Stimulated activated CD8-positive, alpha-beta memory T cell treated with anti-CD3 and anti-CD28 coated beads, Interleukin-12 subunit alpha, Interleukin-12 subunit beta, amount 100 ng/mL, for 24 hours (primary cell): ENCODE results near the gene KLHL15.

Experiments used
- DNase-seq: peaks from one replicate; pipeline ENCODE4 v3.0.0-alpha.2; 2020; ENCODE audit errors: extremely low read depth

KLHL15 gene

DNA sequence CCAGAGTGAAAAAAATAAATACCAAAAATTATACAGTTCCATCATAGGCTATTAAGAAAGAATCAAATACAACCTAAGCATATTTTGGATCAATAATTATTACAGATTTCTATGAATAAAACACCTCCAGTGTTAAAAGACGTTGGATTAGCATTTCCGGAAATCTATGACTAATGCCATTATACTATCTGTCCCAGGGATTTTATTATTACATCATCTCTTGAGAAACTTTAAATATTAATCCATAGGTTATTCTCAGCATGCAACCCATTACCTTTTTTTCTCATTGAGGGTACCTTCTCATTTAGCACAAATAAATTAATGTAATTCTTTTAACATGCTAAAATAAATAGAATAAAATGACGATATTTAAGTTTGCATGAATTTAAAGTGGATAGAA, 74.6 kb downstream of the KLHL15 start:
- DNase-seq, result no peak

DNA sequence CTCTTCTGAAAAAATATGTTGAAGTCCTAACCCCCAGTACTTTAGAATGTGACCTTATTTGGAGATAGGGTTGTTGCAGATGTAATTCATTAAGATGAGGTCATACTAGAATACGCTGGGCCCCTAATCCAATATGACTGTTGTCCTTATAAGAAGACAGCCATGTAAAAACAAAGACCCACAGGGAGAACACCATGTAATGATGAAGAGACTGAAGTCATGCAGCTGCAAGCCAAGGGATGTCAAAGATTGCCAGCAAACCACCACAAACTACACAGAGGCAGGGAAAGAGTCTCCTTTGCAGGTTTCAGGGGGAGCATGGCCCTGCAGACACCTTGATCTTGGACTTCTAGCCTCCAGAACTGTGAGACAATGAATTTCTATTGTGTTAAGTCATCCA, 81.8 kb downstream of the KLHL15 start:
- no peak for DNase-seq

DNA sequence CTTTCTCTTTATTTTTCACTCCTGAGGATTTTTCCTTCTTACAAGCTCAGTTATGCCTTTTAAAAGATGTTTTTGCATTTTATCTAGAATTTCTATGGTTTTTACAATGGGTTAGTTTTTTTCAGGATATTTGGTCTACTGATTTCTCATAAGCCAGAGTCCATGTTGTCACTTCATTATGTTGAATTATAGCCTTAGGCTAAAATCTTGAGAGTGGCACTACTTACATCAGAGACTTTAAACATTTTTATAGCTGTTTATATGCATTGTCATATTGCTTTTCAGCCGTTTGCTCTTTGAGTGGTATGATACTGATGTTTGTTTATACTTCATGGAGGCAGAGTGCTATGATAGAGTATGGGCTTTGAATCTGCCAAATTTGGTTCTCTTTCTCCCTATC, 82.8 kb downstream of the KLHL15 start:
- DNase-seq, result no peak

DNA sequence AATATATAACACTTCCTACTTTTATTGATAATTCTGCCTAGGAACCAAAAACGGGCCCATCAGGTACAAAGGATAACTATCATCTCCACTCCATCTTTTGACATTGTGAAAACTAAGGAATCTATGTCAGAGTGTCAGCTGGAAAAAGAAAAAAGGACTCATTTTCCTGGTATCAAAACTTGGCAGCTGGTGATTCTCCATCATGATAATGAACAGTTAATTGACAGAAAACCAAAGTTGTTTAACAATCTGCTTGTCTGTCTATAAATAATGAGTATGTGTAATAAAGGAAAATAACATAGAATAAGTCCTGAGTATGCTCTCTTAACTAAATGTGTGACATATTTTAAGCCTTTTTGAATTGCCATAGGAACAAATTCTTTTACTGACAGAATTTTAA, 87.8 kb downstream of the KLHL15 start:
- no peak for DNase-seq

DNA sequence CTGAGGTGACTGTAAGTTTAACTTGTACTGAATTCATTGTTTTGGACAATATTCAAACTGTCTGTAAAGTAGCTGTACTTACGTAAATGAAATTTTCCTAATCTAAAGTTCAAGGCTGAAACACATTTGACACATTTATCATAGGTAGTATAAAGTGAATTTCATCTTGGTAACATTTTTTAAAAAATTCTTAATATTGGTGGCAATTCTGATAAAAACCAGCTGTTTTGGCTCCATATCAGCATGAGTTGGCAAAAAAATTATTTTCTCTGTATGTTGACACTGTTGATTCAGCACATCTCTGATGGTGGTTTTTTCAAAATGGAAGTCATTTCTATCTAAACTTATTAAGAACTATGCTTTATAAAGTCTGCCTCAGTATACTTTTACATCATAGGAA, 88.3 kb downstream of the KLHL15 start:
- DNase-seq, result no peak

DNA sequence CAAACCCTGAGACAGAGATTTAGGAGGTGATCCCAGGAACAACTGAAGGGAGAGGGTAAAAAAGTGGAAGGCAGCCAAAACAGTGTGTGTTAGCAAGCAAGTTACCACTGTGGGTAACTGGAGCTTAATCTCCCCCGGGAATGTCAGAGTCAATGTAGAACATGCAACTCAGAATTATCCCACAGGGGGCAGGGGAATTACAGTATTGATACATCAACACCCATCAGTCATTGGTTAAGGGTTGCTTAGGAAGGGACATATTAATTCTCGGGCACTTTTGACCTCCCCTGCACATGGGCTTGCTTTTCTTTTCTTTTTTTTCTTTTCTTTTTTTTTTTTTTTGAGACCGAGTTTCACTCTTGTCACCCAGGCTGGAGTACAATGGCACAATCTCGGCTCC, 89.9 kb downstream of the KLHL15 start:
- no peak for DNase-seq

DNA sequence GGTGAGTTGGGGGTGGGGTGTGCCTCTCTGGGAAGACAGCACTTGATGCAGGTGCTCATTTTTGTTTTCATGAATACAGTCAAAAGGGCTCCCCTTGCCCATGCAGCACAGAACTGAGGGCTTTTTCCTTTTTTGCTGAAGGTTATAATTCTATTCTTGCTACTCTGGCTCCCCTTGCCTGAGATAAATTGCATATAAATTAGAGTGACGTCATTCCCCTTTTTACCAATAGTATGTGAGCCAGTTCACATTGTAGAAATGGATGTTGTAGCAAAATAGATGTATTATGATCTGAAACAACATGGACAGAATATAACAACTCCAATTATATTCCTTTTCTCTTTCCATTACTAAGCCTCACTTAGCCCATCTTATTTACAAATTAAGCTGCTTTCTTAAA, 90.8 kb downstream of the KLHL15 start:
- no peak for DNase-seq

DNA sequence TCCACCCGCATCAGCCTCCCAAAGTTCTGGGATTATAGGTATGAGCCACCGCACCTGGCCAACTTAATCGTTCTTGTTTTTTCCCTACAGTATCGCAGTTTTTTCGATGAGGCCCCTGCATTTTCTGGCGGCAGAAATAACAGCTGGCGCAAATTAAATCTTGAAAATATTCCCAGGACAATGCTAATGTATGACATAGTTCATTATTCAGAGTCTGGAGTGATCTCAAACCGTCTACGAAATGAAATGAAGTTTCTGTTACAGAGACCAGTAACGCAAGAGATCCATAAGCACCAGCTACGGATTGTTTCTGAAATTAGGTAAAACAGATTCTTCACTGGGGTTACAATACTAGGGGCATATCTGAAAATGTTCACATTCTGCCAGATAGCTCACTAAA, 91.9 kb downstream of the KLHL15 start:
- no peak for DNase-seq
